ENCODE data around the gene ICAM4.
"Not testable (repeated sequence)": the region's sequence is repeated elsewhere in the genome, so short reads cannot be mapped to it uniquely, and the experiment has no call there.

The ICAM4 gene

DNA sequence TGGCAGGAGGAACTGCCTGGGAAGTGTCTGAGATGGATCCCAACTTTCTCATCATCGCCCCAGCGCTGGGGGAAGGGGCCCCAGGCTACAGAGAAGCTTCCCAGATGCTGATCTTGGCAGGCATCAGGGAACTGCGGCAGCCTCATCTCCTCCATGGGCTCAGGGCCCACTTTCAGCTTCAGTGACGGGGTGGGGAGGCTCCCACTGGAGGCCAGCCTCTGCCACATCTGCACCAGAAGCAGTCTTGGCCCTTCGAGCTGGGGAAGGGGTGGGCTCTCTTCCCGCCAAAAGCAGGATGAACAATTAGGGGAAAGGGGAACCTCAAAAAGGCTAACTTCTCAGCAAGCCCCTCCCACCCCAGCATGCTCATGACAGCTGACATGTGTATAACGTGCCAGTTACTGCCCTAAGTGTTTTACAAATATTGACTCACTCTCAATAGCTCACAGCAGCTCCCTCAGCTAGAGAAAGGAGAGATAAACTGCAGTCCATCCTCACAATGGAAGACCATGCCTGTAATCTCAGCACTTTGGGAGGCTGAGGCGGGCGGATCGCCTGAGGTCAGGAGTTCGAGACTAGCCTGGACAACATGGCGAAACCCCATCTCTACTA lies 48.5 kb upstream of the ICAM4 start:
- ATAC-seq: no peak; the same call in 1 of the 3 replicates
- TF ChIP-seq RARB (CRISPR knock-in tag; IDR thresholded peaks at IDR 0.05): no peak

DNA sequence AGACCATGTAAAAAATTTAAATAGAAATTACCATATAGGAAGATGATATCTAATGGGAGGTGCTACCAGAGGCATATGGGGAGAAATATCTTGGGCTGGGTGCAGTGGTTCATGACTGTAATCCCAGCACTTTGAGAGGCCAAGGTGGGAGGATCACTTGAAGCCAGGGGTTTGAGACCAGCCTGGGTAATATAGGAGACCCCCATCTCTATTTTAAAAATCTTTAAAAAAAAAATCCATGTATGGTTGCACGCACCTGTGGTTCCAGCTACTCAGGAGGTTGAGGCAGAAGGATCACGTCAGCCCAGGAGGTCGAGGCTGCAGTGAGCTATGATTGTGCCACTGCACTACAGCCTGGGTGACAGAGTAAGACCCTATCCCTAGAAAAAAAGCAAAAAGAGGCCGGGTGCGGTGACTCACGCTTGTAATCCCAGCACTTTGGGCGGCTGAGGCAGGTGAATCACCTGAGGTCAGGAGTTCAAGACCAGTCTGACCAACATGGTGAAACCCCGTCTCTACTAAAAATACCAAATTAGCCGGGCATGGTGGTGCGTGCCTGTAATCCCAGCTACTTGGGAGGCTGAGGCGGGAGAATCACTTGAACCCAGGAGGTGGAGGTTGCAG lies 44.8 kb upstream of the ICAM4 start:
- ATAC-seq: not testable (repeated sequence)

DNA sequence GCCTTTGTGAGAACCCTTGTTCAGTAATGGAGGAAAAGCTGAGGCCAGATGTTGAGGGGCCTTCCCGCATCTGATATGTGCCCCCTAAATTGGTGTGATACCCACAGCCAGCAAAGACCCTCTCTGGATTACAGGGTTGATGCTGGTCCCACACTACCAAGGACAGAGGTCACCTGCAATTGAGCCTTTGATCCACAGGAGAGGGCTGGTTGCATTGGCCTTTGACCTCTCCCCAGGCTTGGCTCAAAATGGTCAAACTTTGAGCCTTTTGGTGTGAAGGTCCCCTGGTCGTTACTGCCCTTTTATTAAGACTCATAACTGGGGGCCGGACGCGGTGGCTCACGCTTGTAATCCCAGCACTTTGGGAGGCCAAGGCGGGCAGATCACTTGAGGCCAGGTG lies 43.1 kb upstream of the ICAM4 start:
- TF ChIP-seq SNAI2 (CRISPR knock-in tag; IDR thresholded peaks at IDR 0.05) (no peak), ZFP30 (CRISPR knock-in tag; IDR thresholded peaks at IDR 0.05) (no peak), TOX (CRISPR knock-in tag; IDR thresholded peaks at IDR 0.05; ENCODE audit: borderline replicate concordance) (no peak), GLIS3 (CRISPR knock-in tag; IDR thresholded peaks at IDR 0.05) (no peak), ARNTL (CRISPR knock-in tag; IDR thresholded peaks at IDR 0.05; ENCODE audit: borderline replicate concordance, low read depth) (no peak), PPARA (CRISPR knock-in tag; IDR thresholded peaks at IDR 0.05; ENCODE audit: borderline replicate concordance) (no peak), ESRRG (CRISPR knock-in tag; IDR thresholded peaks at IDR 0.05) (no peak), TCF4 (CRISPR knock-in tag; IDR thresholded peaks at IDR 0.05; ENCODE audit: borderline replicate concordance) (no peak), BACH2 (CRISPR knock-in tag; IDR thresholded peaks at IDR 0.05; ENCODE audit: borderline replicate concordance) (no peak), ZFP3 (CRISPR knock-in tag; IDR thresholded peaks at IDR 0.05) (no peak), CSDC2 (CRISPR knock-in tag; IDR thresholded peaks at IDR 0.05) (no peak), ZNF70 (CRISPR knock-in tag; IDR thresholded peaks at IDR 0.05) (no peak), ZC3H10 (CRISPR knock-in tag; IDR thresholded peaks at IDR 0.05) (no peak)
- TF ChIP-seq, protein P1, sequence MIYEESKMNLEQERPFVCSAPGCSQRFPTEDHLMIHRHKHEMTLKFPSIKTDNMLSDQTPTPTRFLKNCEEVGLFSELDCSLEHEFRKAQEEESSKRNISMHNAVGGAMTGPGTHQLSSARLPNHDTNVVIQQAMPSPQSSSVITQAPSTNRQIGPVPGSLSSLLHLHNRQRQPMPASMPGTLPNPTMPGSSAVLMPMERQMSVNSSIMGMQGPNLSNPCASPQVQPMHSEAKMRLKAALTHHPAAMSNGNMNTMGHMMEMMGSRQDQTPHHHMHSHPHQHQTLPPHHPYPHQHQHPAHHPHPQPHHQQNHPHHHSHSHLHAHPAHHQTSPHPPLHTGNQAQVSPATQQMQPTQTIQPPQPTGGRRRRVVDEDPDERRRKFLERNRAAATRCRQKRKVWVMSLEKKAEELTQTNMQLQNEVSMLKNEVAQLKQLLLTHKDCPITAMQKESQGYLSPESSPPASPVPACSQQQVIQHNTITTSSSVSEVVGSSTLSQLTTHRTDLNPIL (CRISPR knock-in tag; IDR thresholded peaks at IDR 0.05; ENCODE audit: low read depth): no peak
- TF ChIP-seq, protein P2, sequence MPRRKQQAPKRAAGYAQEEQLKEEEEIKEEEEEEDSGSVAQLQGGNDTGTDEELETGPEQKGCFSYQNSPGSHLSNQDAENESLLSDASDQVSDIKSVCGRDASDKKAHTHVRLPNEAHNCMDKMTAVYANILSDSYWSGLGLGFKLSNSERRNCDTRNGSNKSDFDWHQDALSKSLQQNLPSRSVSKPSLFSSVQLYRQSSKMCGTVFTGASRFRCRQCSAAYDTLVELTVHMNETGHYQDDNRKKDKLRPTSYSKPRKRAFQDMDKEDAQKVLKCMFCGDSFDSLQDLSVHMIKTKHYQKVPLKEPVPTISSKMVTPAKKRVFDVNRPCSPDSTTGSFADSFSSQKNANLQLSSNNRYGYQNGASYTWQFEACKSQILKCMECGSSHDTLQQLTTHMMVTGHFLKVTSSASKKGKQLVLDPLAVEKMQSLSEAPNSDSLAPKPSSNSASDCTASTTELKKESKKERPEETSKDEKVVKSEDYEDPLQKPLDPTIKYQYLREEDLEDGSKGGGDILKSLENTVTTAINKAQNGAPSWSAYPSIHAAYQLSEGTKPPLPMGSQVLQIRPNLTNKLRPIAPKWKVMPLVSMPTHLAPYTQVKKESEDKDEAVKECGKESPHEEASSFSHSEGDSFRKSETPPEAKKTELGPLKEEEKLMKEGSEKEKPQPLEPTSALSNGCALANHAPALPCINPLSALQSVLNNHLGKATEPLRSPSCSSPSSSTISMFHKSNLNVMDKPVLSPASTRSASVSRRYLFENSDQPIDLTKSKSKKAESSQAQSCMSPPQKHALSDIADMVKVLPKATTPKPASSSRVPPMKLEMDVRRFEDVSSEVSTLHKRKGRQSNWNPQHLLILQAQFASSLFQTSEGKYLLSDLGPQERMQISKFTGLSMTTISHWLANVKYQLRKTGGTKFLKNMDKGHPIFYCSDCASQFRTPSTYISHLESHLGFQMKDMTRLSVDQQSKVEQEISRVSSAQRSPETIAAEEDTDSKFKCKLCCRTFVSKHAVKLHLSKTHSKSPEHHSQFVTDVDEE (CRISPR knock-in tag; IDR thresholded peaks at IDR 0.05): no peak
- TF ChIP-seq, protein P3, sequence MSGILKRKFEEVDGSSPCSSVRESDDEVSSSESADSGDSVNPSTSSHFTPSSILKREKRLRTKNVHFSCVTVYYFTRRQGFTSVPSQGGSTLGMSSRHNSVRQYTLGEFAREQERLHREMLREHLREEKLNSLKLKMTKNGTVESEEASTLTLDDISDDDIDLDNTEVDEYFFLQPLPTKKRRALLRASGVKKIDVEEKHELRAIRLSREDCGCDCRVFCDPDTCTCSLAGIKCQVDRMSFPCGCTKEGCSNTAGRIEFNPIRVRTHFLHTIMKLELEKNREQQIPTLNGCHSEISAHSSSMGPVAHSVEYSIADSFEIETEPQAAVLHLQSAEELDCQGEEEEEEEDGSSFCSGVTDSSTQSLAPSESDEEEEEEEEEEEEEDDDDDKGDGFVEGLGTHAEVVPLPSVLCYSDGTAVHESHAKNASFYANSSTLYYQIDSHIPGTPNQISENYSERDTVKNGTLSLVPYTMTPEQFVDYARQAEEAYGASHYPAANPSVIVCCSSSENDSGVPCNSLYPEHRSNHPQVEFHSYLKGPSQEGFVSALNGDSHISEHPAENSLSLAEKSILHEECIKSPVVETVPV (CRISPR knock-in tag; IDR thresholded peaks at IDR 0.05): no peak
- ATAC-seq: no peak

DNA sequence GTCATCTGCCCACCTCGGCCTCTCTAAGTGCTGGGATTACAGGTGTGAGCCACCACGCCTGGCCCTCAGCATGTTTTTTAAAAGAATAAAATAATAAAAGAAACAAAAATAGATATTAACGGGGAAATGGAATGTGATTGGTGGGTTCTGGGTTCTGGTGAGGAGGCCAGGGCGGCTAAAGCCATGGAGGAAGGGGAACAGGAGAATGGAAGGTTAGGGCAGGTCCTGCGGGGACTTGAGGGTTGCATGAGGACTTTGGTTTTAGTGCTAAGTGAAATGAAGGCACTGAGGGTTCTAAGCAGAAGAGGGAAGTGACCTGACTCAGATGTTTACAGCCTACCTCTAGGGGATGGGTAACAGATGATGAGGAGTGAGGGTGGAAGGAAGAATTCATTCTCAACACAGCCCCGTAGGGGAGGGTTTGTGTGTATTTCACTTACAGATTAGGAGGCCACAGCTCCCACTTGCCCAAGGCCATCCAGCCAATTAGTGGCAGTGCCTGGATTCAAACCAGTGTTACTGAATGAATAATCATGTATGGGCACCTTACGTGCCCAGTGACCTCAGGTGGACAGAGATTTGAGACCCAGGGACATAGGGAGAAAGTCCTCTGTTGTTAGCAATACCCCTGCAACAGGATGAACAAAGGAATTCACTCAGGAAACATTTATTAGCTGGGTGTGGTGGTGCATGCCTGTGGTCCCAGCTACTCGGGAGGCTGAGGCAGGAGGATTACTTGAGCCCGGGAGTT lies 41.4 kb upstream of the ICAM4 start:
- ATAC-seq: no peak
- TF ChIP-seq ZNF565 (CRISPR knock-in tag; conservative IDR thresholded peaks at IDR 0.05; ENCODE audit: low read depth) (no peak), ZC3H10 (CRISPR knock-in tag; IDR thresholded peaks at IDR 0.05) (no peak), GLIS3 (CRISPR knock-in tag; IDR thresholded peaks at IDR 0.05) (no peak), ESRRG (CRISPR knock-in tag; IDR thresholded peaks at IDR 0.05) (no peak), CSDC2 (CRISPR knock-in tag; IDR thresholded peaks at IDR 0.05) (no peak), RARB (CRISPR knock-in tag; IDR thresholded peaks at IDR 0.05) (no peak), OSR1 (CRISPR knock-in tag; IDR thresholded peaks at IDR 0.05) (no peak), ZFP3 (CRISPR knock-in tag; IDR thresholded peaks at IDR 0.05) (no peak), BACH2 (CRISPR knock-in tag; IDR thresholded peaks at IDR 0.05; ENCODE audit: borderline replicate concordance) (no peak), ZFP30 (CRISPR knock-in tag; IDR thresholded peaks at IDR 0.05) (no peak), TOX (CRISPR knock-in tag; IDR thresholded peaks at IDR 0.05; ENCODE audit: borderline replicate concordance) (no peak), ZNF8 (CRISPR knock-in tag; IDR thresholded peaks at IDR 0.05) (no peak), PPARA (CRISPR knock-in tag; IDR thresholded peaks at IDR 0.05; ENCODE audit: borderline replicate concordance) (no peak), ZNF70 (CRISPR knock-in tag; IDR thresholded peaks at IDR 0.05) (no peak), SNAI2 (CRISPR knock-in tag; IDR thresholded peaks at IDR 0.05) (no peak)
- TF ChIP-seq, protein P4, sequence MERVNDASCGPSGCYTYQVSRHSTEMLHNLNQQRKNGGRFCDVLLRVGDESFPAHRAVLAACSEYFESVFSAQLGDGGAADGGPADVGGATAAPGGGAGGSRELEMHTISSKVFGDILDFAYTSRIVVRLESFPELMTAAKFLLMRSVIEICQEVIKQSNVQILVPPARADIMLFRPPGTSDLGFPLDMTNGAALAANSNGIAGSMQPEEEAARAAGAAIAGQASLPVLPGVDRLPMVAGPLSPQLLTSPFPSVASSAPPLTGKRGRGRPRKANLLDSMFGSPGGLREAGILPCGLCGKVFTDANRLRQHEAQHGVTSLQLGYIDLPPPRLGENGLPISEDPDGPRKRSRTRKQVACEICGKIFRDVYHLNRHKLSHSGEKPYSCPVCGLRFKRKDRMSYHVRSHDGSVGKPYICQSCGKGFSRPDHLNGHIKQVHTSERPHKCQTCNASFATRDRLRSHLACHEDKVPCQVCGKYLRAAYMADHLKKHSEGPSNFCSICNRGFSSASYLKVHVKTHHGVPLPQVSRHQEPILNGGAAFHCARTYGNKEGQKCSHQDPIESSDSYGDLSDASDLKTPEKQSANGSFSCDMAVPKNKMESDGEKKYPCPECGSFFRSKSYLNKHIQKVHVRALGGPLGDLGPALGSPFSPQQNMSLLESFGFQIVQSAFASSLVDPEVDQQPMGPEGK (CRISPR knock-in tag; IDR thresholded peaks at IDR 0.05; ENCODE audit: borderline replicate concordance): no peak
